ENCODE measurements around the gene FBF1.

DNA sequence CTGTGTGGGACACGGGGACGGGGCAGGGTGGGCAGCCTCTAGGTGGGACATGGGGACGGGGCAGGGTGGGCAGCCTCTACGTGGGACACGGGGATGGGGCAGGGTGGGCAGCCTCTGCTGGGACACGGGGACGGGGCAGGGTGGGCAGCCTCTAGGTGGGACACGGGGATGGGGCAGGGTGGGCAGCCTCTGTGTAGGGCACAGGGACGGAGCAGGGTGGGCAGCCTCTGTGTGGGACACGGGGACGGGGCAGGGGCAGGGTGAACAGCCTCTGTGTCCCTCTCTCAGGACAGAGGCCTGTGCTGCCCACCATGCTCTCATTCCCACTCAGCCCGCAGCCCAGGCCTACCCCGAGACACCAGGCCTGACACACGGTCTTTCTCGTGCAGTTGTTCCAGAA, 19.2 kb downstream of the FBF1 start:
- TF ChIP-seq, protein P1, sequence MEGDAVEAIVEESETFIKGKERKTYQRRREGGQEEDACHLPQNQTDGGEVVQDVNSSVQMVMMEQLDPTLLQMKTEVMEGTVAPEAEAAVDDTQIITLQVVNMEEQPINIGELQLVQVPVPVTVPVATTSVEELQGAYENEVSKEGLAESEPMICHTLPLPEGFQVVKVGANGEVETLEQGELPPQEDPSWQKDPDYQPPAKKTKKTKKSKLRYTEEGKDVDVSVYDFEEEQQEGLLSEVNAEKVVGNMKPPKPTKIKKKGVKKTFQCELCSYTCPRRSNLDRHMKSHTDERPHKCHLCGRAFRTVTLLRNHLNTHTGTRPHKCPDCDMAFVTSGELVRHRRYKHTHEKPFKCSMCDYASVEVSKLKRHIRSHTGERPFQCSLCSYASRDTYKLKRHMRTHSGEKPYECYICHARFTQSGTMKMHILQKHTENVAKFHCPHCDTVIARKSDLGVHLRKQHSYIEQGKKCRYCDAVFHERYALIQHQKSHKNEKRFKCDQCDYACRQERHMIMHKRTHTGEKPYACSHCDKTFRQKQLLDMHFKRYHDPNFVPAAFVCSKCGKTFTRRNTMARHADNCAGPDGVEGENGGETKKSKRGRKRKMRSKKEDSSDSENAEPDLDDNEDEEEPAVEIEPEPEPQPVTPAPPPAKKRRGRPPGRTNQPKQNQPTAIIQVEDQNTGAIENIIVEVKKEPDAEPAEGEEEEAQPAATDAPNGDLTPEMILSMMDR (tag by site-specific recombination; IDR thresholded peaks at IDR 0.05): no peak
- TF ChIP-seq ZNF629 (tag by site-specific recombination; IDR thresholded peaks at IDR 0.05) (no peak), ZNF561 (tag by site-specific recombination; IDR thresholded peaks at IDR 0.05; ENCODE audit: borderline replicate concordance) (no peak), ZNF76 (tag by site-specific recombination; IDR thresholded peaks at IDR 0.05; ENCODE audit: borderline replicate concordance, low read depth) (no peak), ZNF747 (tag by site-specific recombination; IDR thresholded peaks at IDR 0.05) (no peak), ZNF585B (tag by site-specific recombination; IDR thresholded peaks at IDR 0.05) (no peak), ZNF266 (tag by site-specific recombination; IDR thresholded peaks at IDR 0.05; ENCODE audit: low read depth) (no peak), ZNF311 (tag by site-specific recombination; IDR thresholded peaks at IDR 0.05; ENCODE audit: borderline replicate concordance) (no peak)
- TF ChIP-seq, protein P2, sequence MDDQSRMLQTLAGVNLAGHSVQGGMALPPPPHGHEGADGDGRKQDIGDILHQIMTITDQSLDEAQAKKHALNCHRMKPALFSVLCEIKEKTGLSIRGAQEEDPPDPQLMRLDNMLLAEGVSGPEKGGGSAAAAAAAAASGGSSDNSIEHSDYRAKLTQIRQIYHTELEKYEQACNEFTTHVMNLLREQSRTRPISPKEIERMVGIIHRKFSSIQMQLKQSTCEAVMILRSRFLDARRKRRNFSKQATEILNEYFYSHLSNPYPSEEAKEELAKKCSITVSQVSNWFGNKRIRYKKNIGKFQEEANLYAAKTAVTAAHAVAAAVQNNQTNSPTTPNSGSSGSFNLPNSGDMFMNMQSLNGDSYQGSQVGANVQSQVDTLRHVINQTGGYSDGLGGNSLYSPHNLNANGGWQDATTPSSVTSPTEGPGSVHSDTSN (CRISPR knock-in tag; IDR thresholded peaks at IDR 0.05): no peak
- TF ChIP-seq, protein P3, sequence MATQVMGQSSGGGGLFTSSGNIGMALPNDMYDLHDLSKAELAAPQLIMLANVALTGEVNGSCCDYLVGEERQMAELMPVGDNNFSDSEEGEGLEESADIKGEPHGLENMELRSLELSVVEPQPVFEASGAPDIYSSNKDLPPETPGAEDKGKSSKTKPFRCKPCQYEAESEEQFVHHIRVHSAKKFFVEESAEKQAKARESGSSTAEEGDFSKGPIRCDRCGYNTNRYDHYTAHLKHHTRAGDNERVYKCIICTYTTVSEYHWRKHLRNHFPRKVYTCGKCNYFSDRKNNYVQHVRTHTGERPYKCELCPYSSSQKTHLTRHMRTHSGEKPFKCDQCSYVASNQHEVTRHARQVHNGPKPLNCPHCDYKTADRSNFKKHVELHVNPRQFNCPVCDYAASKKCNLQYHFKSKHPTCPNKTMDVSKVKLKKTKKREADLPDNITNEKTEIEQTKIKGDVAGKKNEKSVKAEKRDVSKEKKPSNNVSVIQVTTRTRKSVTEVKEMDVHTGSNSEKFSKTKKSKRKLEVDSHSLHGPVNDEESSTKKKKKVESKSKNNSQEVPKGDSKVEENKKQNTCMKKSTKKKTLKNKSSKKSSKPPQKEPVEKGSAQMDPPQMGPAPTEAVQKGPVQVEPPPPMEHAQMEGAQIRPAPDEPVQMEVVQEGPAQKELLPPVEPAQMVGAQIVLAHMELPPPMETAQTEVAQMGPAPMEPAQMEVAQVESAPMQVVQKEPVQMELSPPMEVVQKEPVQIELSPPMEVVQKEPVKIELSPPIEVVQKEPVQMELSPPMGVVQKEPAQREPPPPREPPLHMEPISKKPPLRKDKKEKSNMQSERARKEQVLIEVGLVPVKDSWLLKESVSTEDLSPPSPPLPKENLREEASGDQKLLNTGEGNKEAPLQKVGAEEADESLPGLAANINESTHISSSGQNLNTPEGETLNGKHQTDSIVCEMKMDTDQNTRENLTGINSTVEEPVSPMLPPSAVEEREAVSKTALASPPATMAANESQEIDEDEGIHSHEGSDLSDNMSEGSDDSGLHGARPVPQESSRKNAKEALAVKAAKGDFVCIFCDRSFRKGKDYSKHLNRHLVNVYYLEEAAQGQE (tag by site-specific recombination; IDR thresholded peaks at IDR 0.05): no peak
- TF ChIP-seq, protein P4, sequence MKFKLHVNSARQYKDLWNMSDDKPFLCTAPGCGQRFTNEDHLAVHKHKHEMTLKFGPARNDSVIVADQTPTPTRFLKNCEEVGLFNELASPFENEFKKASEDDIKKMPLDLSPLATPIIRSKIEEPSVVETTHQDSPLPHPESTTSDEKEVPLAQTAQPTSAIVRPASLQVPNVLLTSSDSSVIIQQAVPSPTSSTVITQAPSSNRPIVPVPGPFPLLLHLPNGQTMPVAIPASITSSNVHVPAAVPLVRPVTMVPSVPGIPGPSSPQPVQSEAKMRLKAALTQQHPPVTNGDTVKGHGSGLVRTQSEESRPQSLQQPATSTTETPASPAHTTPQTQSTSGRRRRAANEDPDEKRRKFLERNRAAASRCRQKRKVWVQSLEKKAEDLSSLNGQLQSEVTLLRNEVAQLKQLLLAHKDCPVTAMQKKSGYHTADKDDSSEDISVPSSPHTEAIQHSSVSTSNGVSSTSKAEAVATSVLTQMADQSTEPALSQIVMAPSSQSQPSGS (tag by site-specific recombination; IDR thresholded peaks at IDR 0.05; ENCODE audit: low read depth): no peak
- TF ChIP-seq, protein P5, sequence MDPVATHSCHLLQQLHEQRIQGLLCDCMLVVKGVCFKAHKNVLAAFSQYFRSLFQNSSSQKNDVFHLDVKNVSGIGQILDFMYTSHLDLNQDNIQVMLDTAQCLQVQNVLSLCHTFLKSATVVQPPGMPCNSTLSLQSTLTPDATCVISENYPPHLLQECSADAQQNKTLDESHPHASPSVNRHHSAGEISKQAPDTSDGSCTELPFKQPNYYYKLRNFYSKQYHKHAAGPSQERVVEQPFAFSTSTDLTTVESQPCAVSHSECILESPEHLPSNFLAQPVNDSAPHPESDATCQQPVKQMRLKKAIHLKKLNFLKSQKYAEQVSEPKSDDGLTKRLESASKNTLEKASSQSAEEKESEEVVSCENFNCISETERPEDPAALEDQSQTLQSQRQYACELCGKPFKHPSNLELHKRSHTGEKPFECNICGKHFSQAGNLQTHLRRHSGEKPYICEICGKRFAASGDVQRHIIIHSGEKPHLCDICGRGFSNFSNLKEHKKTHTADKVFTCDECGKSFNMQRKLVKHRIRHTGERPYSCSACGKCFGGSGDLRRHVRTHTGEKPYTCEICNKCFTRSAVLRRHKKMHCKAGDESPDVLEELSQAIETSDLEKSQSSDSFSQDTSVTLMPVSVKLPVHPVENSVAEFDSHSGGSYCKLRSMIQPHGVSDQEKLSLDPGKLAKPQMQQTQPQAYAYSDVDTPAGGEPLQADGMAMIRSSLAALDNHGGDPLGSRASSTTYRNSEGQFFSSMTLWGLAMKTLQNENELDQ (tag by site-specific recombination; IDR thresholded peaks at IDR 0.05; ENCODE audit: low read depth): no peak

Data from HEK293 (cell line).